Measurements from ENCODE around the gene AOC2. TPM values are rescaled to one million over a fixed set of nuclear protein-coding genes. Genes with fewer than 3 reads are reported as not detected.

Gene AOC2
- total and polyA plus RNA-seq, 2 donors (not counting 1 experiment from before 2014, with no cell fraction given): 0.12 to 0.33 TPM

DNA sequence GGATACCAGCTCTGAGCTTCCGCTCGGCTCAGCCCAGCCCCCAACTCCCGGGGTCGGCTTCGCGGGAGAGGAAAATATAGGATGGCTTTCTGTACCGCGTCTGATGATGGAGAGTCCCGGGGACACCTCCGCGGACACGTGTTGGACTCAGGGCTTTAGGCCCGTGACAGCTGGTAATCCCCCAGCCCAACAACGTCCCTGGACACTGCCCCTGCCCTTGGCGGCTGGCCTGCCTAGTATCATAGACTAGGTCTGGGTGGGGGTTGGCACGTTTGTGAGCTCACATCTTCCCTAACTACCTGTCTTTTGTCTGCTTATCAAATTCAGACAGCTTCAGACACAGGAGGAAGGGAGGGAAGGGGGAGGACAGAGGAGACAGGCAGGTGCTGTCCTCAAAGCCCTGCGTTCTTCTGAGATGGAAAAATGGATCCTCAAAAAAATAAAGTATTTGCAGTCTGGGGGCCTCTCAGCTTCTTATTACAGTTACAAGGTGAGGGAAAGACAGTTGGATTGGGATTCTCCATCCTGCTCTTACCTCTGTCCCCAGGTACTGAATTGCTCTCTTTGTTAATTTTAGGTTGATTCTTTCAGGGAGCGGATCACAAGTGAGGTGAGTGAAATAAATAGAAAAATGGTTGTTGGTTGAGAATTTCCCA is 10.5 kb upstream of the AOC2 start:
- Histone ChIP-seq H3K36me3 (ENCODE audit: control insufficient read depth, insufficient read depth, low read length) (peaks cover 7% of the 10 kb centered on the region), H4K20me1 (ENCODE audit: control insufficient read depth, extremely low read depth, insufficient read depth, low read length) (no peaks in the 10 kb centered on the region), H3K4me3 (replicated peaks in 1 of 4; ENCODE audit: control extremely low read depth in 1 of 4, insufficient read depth in 1 of 4, low read depth in 3 of 4, low read length in 4 of 4) (peak overlapping the region; percentile 97 to 99 (median 98)), H3K9ac (ENCODE audit: insufficient read depth, low read length) (peak overlapping the region; percentile 96), H3K27ac (ENCODE audit: insufficient read depth, low read length) (peak overlapping the region; percentile 93), H2AFZ (ENCODE audit: low read length) (peak overlapping the region; percentile 70), H3K9me3 (ENCODE audit: control insufficient read depth, insufficient read depth, low read depth, low read length) (no peaks in the 10 kb centered on the region), H3K4me2 (ENCODE audit: extremely low read depth, insufficient read depth, low read length) (peak overlapping the region; percentile 96), H3K4me1 (ENCODE audit: control insufficient read depth, extremely low read depth, insufficient read depth, low read length) (no peaks in the 10 kb centered on the region), H3K27me3 (ENCODE audit: control insufficient read depth, insufficient read depth, low read length) (no peaks in the 10 kb centered on the region), H3K79me2 (ENCODE audit: control insufficient read depth, insufficient read depth, low read length) (peaks cover 20% of the 10 kb centered on the region)
- DNase-seq (ENCODE audit: low read depth in 2 of 2): no peak
- no peak for TF ChIP-seq EZH2 (IDR thresholded peaks at IDR 0.05; ENCODE audit: low read length, missing control alignments)
- TF ChIP-seq, protein P1, sequence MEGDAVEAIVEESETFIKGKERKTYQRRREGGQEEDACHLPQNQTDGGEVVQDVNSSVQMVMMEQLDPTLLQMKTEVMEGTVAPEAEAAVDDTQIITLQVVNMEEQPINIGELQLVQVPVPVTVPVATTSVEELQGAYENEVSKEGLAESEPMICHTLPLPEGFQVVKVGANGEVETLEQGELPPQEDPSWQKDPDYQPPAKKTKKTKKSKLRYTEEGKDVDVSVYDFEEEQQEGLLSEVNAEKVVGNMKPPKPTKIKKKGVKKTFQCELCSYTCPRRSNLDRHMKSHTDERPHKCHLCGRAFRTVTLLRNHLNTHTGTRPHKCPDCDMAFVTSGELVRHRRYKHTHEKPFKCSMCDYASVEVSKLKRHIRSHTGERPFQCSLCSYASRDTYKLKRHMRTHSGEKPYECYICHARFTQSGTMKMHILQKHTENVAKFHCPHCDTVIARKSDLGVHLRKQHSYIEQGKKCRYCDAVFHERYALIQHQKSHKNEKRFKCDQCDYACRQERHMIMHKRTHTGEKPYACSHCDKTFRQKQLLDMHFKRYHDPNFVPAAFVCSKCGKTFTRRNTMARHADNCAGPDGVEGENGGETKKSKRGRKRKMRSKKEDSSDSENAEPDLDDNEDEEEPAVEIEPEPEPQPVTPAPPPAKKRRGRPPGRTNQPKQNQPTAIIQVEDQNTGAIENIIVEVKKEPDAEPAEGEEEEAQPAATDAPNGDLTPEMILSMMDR (conservative IDR thresholded peaks at IDR 0.05 in 1 of 2, IDR thresholded peaks at IDR 0.05 in 1 of 2; ENCODE audit: low read depth in 1 of 2, low read length in 2 of 2): no peak

DNA sequence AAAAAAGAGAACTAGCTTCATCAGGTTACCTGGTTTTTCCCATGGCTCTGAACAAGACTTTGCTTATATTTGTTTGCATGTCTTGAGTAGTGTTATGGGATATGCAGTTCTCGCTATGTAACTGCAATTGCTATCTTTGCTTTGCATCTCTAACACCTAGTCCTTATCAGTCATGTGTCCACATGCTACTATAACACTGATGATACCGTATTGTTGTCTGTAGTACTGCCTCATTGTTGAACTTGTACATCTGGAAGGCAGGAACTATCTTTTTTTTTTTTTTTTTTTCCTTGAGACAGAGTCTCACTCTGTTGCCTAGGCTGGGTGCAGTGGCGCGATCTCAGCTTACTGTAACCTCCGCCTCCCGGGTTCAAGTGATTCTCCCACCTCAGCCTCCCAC is 8.6 kb upstream of the AOC2 start:
- Histone ChIP-seq H3K36me3 (ENCODE audit: control insufficient read depth, insufficient read depth, low read length) (peaks cover 7% of the 10 kb centered on the region), H3K4me3 (replicated peaks in 1 of 4; ENCODE audit: control extremely low read depth in 1 of 4, insufficient read depth in 1 of 4, low read depth in 3 of 4, low read length in 4 of 4) (no peak overlapping the region), H4K20me1 (ENCODE audit: control insufficient read depth, extremely low read depth, insufficient read depth, low read length) (no peaks in the 10 kb centered on the region), H3K27me3 (ENCODE audit: control insufficient read depth, insufficient read depth, low read length) (no peaks in the 10 kb centered on the region), H3K4me2 (ENCODE audit: extremely low read depth, insufficient read depth, low read length) (no peak overlapping the region), H3K79me2 (ENCODE audit: control insufficient read depth, insufficient read depth, low read length) (peaks cover 20% of the 10 kb centered on the region), H2AFZ (ENCODE audit: low read length) (no peak overlapping the region), H3K27ac (ENCODE audit: insufficient read depth, low read length) (no peak overlapping the region), H3K4me1 (ENCODE audit: control insufficient read depth, extremely low read depth, insufficient read depth, low read length) (no peaks in the 10 kb centered on the region), H3K9me3 (ENCODE audit: control insufficient read depth, insufficient read depth, low read depth, low read length) (no peaks in the 10 kb centered on the region), H3K9ac (ENCODE audit: insufficient read depth, low read length) (no peak overlapping the region)
- no peak for DNase-seq (ENCODE audit: low read depth in 2 of 2)
- TF ChIP-seq, protein P1 (conservative IDR thresholded peaks at IDR 0.05 in 1 of 2, IDR thresholded peaks at IDR 0.05 in 1 of 2; ENCODE audit: low read depth in 1 of 2, low read length in 2 of 2): no peak
- TF ChIP-seq EZH2 (IDR thresholded peaks at IDR 0.05; ENCODE audit: low read length, missing control alignments): no peak

GRCh38 chr17:42841975-42842685 is 2.2 kb upstream of the AOC2 start:
- Histone ChIP-seq H3K9me3 (ENCODE audit: control insufficient read depth, insufficient read depth, low read depth, low read length) (no peaks in the 10 kb centered on the region), H3K27me3 (ENCODE audit: control insufficient read depth, insufficient read depth, low read length) (no peaks in the 10 kb centered on the region), H3K9ac (ENCODE audit: insufficient read depth, low read length) (no peak overlapping the region), H3K36me3 (ENCODE audit: control insufficient read depth, insufficient read depth, low read length) (peaks cover 11% of the 10 kb centered on the region), H3K4me2 (ENCODE audit: extremely low read depth, insufficient read depth, low read length) (no peak overlapping the region), H3K4me1 (ENCODE audit: control insufficient read depth, extremely low read depth, insufficient read depth, low read length) (no peaks in the 10 kb centered on the region), H3K4me3 (replicated peaks in 1 of 4; ENCODE audit: control extremely low read depth in 1 of 4, insufficient read depth in 1 of 4, low read depth in 3 of 4, low read length in 4 of 4) (no peak overlapping the region), H3K79me2 (ENCODE audit: control insufficient read depth, insufficient read depth, low read length) (no peaks in the 10 kb centered on the region), H3K27ac (ENCODE audit: insufficient read depth, low read length) (no peak overlapping the region), H4K20me1 (ENCODE audit: control insufficient read depth, extremely low read depth, insufficient read depth, low read length) (no peaks in the 10 kb centered on the region), H2AFZ (ENCODE audit: low read length) (no peak overlapping the region)
- peak in 1 of 2 donors; percentile 43 for DNase-seq (ENCODE audit: low read depth in 2 of 2)
- TF ChIP-seq, protein P1 (conservative IDR thresholded peaks at IDR 0.05 in 1 of 2, IDR thresholded peaks at IDR 0.05 in 1 of 2; ENCODE audit: low read depth in 1 of 2, low read length in 2 of 2): no peak
- TF ChIP-seq EZH2 (IDR thresholded peaks at IDR 0.05; ENCODE audit: low read length, missing control alignments): no peak

Measured in fibroblast of lung (primary cell).